Measurements from ENCODE around the gene PRF1.

The PRF1 gene

GRCh38 chr10:70593513-70593890 is 9.0 kb downstream of the PRF1 start:
- TF ChIP-seq USF1 (IDR thresholded peaks at IDR 0.05), result no peak
- no peak for TF ChIP-seq FOXM1 (IDR thresholded peaks at IDR 0.05; ENCODE audit: borderline replicate concordance, low read depth)
- TF ChIP-seq EP300 (IDR thresholded peaks at IDR 0.05; ENCODE audit: borderline replicate concordance), result no peak
- TF ChIP-seq REST (IDR thresholded peaks at IDR 0.05; ENCODE audit: low read depth), result no peak
- TF ChIP-seq CREB1 (IDR thresholded peaks at IDR 0.05; ENCODE audit: low read depth), result no peak
- no peak for TF ChIP-seq YY1 (IDR thresholded peaks at IDR 0.05; ENCODE audit: low read depth)
- no peak for TF ChIP-seq EGR1 (IDR thresholded peaks at IDR 0.05)
- TF ChIP-seq TAF1 (IDR thresholded peaks at IDR 0.05; ENCODE audit: low read depth), result no peak
- no peak for TF ChIP-seq ZBTB7A (IDR thresholded peaks at IDR 0.05; ENCODE audit: low read depth)
- no peak for TF ChIP-seq MAX (IDR thresholded peaks at IDR 0.05)
- no peak for TF ChIP-seq NFIC (IDR thresholded peaks at IDR 0.05)
- TF ChIP-seq RAD21 (IDR thresholded peaks at IDR 0.05; ENCODE audit: low read depth), result no peak
- no peak for TF ChIP-seq TCF12 (IDR thresholded peaks at IDR 0.05; ENCODE audit: low read depth)

- no peak for TF ChIP-seq ZBTB7A (IDR thresholded peaks at IDR 0.05; ENCODE audit: low read depth)
- no peak for TF ChIP-seq EP300 (IDR thresholded peaks at IDR 0.05; ENCODE audit: borderline replicate concordance)
- no peak for TF ChIP-seq CREB1 (IDR thresholded peaks at IDR 0.05; ENCODE audit: low read depth)
These were observed 9.6 kb downstream of the PRF1 start for GRCh38 chr10:70592746-70593512.

- TF ChIP-seq TAF1 (IDR thresholded peaks at IDR 0.05; ENCODE audit: low read depth), result no peak
- TF ChIP-seq REST (IDR thresholded peaks at IDR 0.05; ENCODE audit: low read depth), result no peak
- no peak for TF ChIP-seq ZBTB7A (IDR thresholded peaks at IDR 0.05; ENCODE audit: low read depth)
- no peak for TF ChIP-seq YY1 (IDR thresholded peaks at IDR 0.05; ENCODE audit: low read depth)
- no peak for TF ChIP-seq MAX (IDR thresholded peaks at IDR 0.05)
- TF ChIP-seq FOXM1 (IDR thresholded peaks at IDR 0.05; ENCODE audit: borderline replicate concordance, low read depth), result no peak
- TF ChIP-seq CEBPB (IDR thresholded peaks at IDR 0.05), result no peak
- TF ChIP-seq EGR1 (IDR thresholded peaks at IDR 0.05), result no peak
- TF ChIP-seq TEAD4 (IDR thresholded peaks at IDR 0.05), result no peak
- TF ChIP-seq RAD21 (IDR thresholded peaks at IDR 0.05; ENCODE audit: low read depth), result no peak
- no peak for TF ChIP-seq USF1 (IDR thresholded peaks at IDR 0.05)
- TF ChIP-seq NFIC (IDR thresholded peaks at IDR 0.05), result no peak
- TF ChIP-seq TCF12 (IDR thresholded peaks at IDR 0.05; ENCODE audit: low read depth), result no peak
- TF ChIP-seq EP300 (IDR thresholded peaks at IDR 0.05; ENCODE audit: borderline replicate concordance), result no peak
These were observed 10.3 kb downstream of the PRF1 start for GRCh38 chr10:70592186-70592735.

- no peak for TF ChIP-seq CEBPB (IDR thresholded peaks at IDR 0.05)
- no peak for TF ChIP-seq FOXM1 (IDR thresholded peaks at IDR 0.05; ENCODE audit: borderline replicate concordance, low read depth)
- TF ChIP-seq TEAD4 (IDR thresholded peaks at IDR 0.05), result no peak
- no peak for TF ChIP-seq MAX (IDR thresholded peaks at IDR 0.05)
- no peak for TF ChIP-seq RAD21 (IDR thresholded peaks at IDR 0.05; ENCODE audit: low read depth)
- TF ChIP-seq USF1 (IDR thresholded peaks at IDR 0.05), result no peak
- no peak for TF ChIP-seq NFIC (IDR thresholded peaks at IDR 0.05)
- TF ChIP-seq CREB1 (IDR thresholded peaks at IDR 0.05; ENCODE audit: low read depth), result no peak
- TF ChIP-seq REST (IDR thresholded peaks at IDR 0.05; ENCODE audit: low read depth), result no peak
- no peak for TF ChIP-seq EGR1 (IDR thresholded peaks at IDR 0.05)
- TF ChIP-seq EP300 (IDR thresholded peaks at IDR 0.05; ENCODE audit: borderline replicate concordance), result no peak
- no peak for TF ChIP-seq TCF12 (IDR thresholded peaks at IDR 0.05; ENCODE audit: low read depth)
- TF ChIP-seq ZBTB7A (IDR thresholded peaks at IDR 0.05; ENCODE audit: low read depth), result no peak
These were observed 11.7 kb downstream of the PRF1 start for GRCh38 chr10:70590655-70591416.
